Subcutaneous abdominal adipose tissue (tissue), 5 donors: ENCODE measurements around the gene RAX2.

Experiments used
- H3K27ac ChIP-seq: one replicate; pipeline ENCODE4 v1.7.0; 2013; ENCODE audit warnings: low read depth, mild to moderate bottlenecking, inconsistent platforms, low read length, moderate library complexity
- H3K27me3 ChIP-seq, 5 donors: one replicate each; pipeline ENCODE4 v1.7.0; 2013; ENCODE audit warnings: low read length in 5 of 5, inconsistent platforms in 1 of 5; ENCODE audit not compliant: control insufficient read depth in 5 of 5, insufficient read depth in 4 of 5
- H3K36me3 ChIP-seq, 5 donors: one replicate each; pipeline ENCODE4 v1.7.0; 2013; ENCODE audit warnings: low read length in 5 of 5; ENCODE audit not compliant: control insufficient read depth in 5 of 5, insufficient read depth in 5 of 5
- H3K4me1 ChIP-seq, 5 donors: one replicate each; pipeline ENCODE4 v1.7.0; 2013; ENCODE audit warnings: low read length in 5 of 5, mild to moderate bottlenecking in 3 of 5, moderate library complexity in 1 of 5; ENCODE audit not compliant: control insufficient read depth in 5 of 5, insufficient read depth in 5 of 5
- H3K4me3 ChIP-seq, 5 donors: one replicate each; pipeline ENCODE4 v1.7.0; 2013; ENCODE audit warnings: low read length in 5 of 5, low read depth in 1 of 5
- H3K9ac ChIP-seq, 5 donors: one replicate each; pipeline ENCODE4 v1.7.0; 2013; ENCODE audit warnings: low read length in 5 of 5, mild to moderate bottlenecking in 4 of 5, moderate library complexity in 3 of 5
- H3K9me3 ChIP-seq, 5 donors: one replicate each; pipeline ENCODE4 v1.7.0; 2013; ENCODE audit warnings: low read length in 5 of 5; ENCODE audit not compliant: control insufficient read depth in 5 of 5
- donor health status: healthy.
- donor health status: healthy.
- donor health status: healthy.
- donor health status: healthy.
- donor health status: healthy.

The RAX2 gene

GRCh38 chr19:3723110-3723488 lies 48.9 kb downstream of the RAX2 start:
- Histone ChIP-seq H3K27me3 (peaks cover 19 to 36% (median 29%) of the 10 kb centered on the region in 5 donors), H3K4me3 (no peak overlapping the region), H3K36me3 (no peaks in the 10 kb centered on the region), H3K9me3 (no peaks in the 10 kb centered on the region), H3K27ac (no peak overlapping the region), H3K9ac (no peak overlapping the region), H3K4me1 (peaks cover 0 to 12% (median 9%) of the 10 kb centered on the region in 5 donors)

- Histone ChIP-seq H3K9ac (no peak overlapping the region), H3K9me3 (no peaks in the 10 kb centered on the region), H3K27me3 (peaks cover 19 to 36% (median 29%) of the 10 kb centered on the region in 5 donors), H3K4me1 (peaks cover 0 to 12% (median 9%) of the 10 kb centered on the region in 5 donors), H3K27ac (no peak overlapping the region), H3K36me3 (no peaks in the 10 kb centered on the region), H3K4me3 (no peak overlapping the region)
These were observed 49.5 kb downstream of the RAX2 start for GRCh38 chr19:3722443-3723109.

- Histone ChIP-seq H3K27ac (no peak overlapping the region), H3K4me3 (peak overlapping the region in 1 of 5 donors; percentile 10)
These were observed 50.1 kb downstream of the RAX2 start for GRCh38 chr19:3721887-3722442.

GRCh38 chr19:3721131-3721886 lies 50.7 kb downstream of the RAX2 start:
- H3K4me1 ChIP-seq: peaks cover 0 to 12% (median 9%) of the 10 kb centered on the region in 5 donors
- H3K27ac ChIP-seq: no peak overlapping the region
- H3K4me3 ChIP-seq: peak overlapping the region in 2 of 5 donors; percentile 10 to 33
- H3K36me3 ChIP-seq: no peaks in the 10 kb centered on the region
- no peaks in the 10 kb centered on the region for H3K9me3 ChIP-seq
- no peak overlapping the region for H3K9ac ChIP-seq
- H3K27me3 ChIP-seq: peaks cover 19 to 36% (median 30%) of the 10 kb centered on the region in 5 donors

More at GRCh38 chr19:3721887-3722442, 50.1 kb downstream of the RAX2 start:
- Histone ChIP-seq H3K27me3 (peaks cover 19 to 36% (median 29%) of the 10 kb centered on the region in 5 donors), H3K4me1 (peaks cover 0 to 12% (median 9%) of the 10 kb centered on the region in 5 donors), H3K9me3 (no peaks in the 10 kb centered on the region), H3K36me3 (no peaks in the 10 kb centered on the region), H3K9ac (no peak overlapping the region)

GRCh38 chr19:3720349-3720917 lies 51.6 kb downstream of the RAX2 start:
- Histone ChIP-seq H3K9ac (no peak overlapping the region), H3K27ac (no peak overlapping the region), H3K9me3 (no peaks in the 10 kb centered on the region), H3K4me3 (no peak overlapping the region), H3K4me1 (peaks cover 0 to 12% (median 9%) of the 10 kb centered on the region in 5 donors), H3K27me3 (peaks cover 19 to 36% (median 31%) of the 10 kb centered on the region in 5 donors), H3K36me3 (no peaks in the 10 kb centered on the region)

- Histone ChIP-seq H3K27me3 (peaks cover 19 to 36% (median 31%) of the 10 kb centered on the region in 5 donors), H3K9me3 (no peaks in the 10 kb centered on the region), H3K9ac (no peak overlapping the region), H3K36me3 (no peaks in the 10 kb centered on the region), H3K4me1 (peaks cover 0 to 12% (median 9%) of the 10 kb centered on the region in 5 donors), H3K4me3 (no peak overlapping the region), H3K27ac (no peak overlapping the region)
These were observed 52.2 kb downstream of the RAX2 start for GRCh38 chr19:3719868-3720267.
